PFSK-1 (cell line): ENCODE data around the gene SLC19A1.

Experiments used
- FOXP2 ChIP-seq: optimal IDR thresholded peaks from 2 replicates; pipeline ENCODE3; 2011; ENCODE audit warnings: borderline replicate concordance, control low read depth, inconsistent platforms; ENCODE audit not compliant: insufficient read depth; ENCODE audit errors: extremely low read length, extremely low read depth
- POLR2AphosphoS5 ChIP-seq: IDR thresholded peaks from 2 replicates; pipeline ENCODE4 v1.6.1; 2012; ENCODE audit warnings: low read depth, mild to moderate bottlenecking, control low read depth, low read length, moderate library complexity
- REST ChIP-seq, 2 experiments: IDR thresholded peaks; 2 replicates each; pipeline versions ENCODE4 v1.6.1 to v1.8.0; 2011 to 2012; ENCODE audit warnings: low read depth in 2 of 2, low read length in 2 of 2, control low read depth in 1 of 2, inconsistent platforms in 1 of 2, mild to moderate bottlenecking in 1 of 2, moderate library complexity in 1 of 2; ENCODE audit not compliant: insufficient read depth in 1 of 2
- SIN3A ChIP-seq: IDR thresholded peaks from 2 replicates; pipeline ENCODE4 v1.6.1; 2012; ENCODE audit warnings: mild to moderate bottlenecking, low read length, moderate library complexity, borderline replicate concordance; ENCODE audit not compliant: insufficient read depth
- TAF1 ChIP-seq: IDR thresholded peaks from 2 replicates; pipeline ENCODE4 v1.6.1; 2012; ENCODE audit warnings: low read length, control low read depth, borderline replicate concordance; ENCODE audit not compliant: insufficient read depth

The SLC19A1 gene

DNA sequence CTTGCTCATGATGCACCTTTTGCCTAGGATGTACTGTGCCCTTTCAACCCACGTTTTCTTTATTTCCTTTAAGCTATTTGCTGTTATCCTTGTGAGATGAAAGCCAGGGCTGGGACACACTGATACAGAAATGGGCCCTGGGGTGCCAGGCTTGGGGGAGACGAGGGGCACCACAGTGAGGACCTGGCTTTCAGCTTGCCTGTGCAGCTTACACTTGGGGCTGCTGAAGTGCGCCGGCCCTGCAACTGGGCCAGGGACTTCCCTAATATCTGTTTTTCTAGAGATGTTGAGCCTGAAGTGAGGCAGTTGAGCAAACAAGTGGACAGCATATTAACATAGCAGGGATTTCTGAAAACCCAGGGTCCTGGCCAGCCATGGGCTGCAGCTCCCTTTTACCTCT lies 42.5 kb upstream of the SLC19A1 start:
- TF ChIP-seq SIN3A (no peak), FOXP2 (no peak), REST (IDR thresholded peaks at IDR 0.05; ENCODE audit: insufficient read depth in 1 of 2, low read depth in 2 of 2, low read length in 2 of 2) (no peak), POLR2AphosphoS5 (no peak), TAF1 (no peak)

GRCh38 chr21:45583831-45584509 lies 41.7 kb upstream of the SLC19A1 start:
- no peak for TF ChIP-seq TAF1
- no peak for TF ChIP-seq FOXP2
- TF ChIP-seq REST (IDR thresholded peaks at IDR 0.05; ENCODE audit: insufficient read depth in 1 of 2, low read depth in 2 of 2, low read length in 2 of 2), result no peak
- no peak for TF ChIP-seq POLR2AphosphoS5
- TF ChIP-seq SIN3A, result no peak

- TF ChIP-seq POLR2AphosphoS5, result no peak
- TF ChIP-seq SIN3A, result no peak
- no peak for TF ChIP-seq FOXP2
- TF ChIP-seq REST (IDR thresholded peaks at IDR 0.05; ENCODE audit: insufficient read depth in 1 of 2, low read depth in 2 of 2, low read length in 2 of 2), result no peak
- no peak for TF ChIP-seq TAF1
Observed at GRCh38 chr21:45582128-45582527, 39.9 kb upstream of the SLC19A1 start.

- no peak for TF ChIP-seq SIN3A
- TF ChIP-seq POLR2AphosphoS5, result no peak
- no peak for TF ChIP-seq TAF1
- no peak for TF ChIP-seq REST (IDR thresholded peaks at IDR 0.05; ENCODE audit: insufficient read depth in 1 of 2, low read depth in 2 of 2, low read length in 2 of 2)
- TF ChIP-seq FOXP2, result no peak
Observed at GRCh38 chr21:45581322-45581712, 39.1 kb upstream of the SLC19A1 start.
